Activated B cell treated with CpG ODN at 0.5 μM for 24 hours (primary cell): ENCODE data around the gene EPHA10. TPM values are rescaled to one million over a fixed set of nuclear protein-coding genes. Genes with fewer than 3 reads are reported as not detected.
A peak's percentile ranks its signal among the peaks of the same experiment; 100 is the strongest.

Experiments used
- ATAC-seq: fragments of 200-7000 bp; cut with Tn5 transposase; one replicate; pipeline ENCODE4 v1.10.0; 2021; ENCODE audit warnings: low read depth, mild to moderate bottlenecking, moderate library complexity
- CTCF ChIA-PET: fragments of 350-600 bp; sonication (Branson Sonifier 250); formaldehyde crosslinking; loops from one replicate; lab custom pipeline; 2021; ENCODE audit warnings: antibody characterized with exemption; lab: Charles Lee
- POLR2A ChIA-PET: fragments of 350-600 bp; sonication (Branson Sonifier 250); formaldehyde crosslinking; loops from one replicate; lab custom pipeline; 2021; ENCODE audit warnings: antibody characterized with exemption; lab: Charles Lee
- DNase-seq: peaks from one replicate; pipeline ENCODE4 v3.0.0; 2022
- H3K27ac Mint-ChIP-seq: one replicate; pipeline ENCODE4 v1.8.0; 2020; ENCODE audit warnings: mixed read lengths
- H3K27me3 Mint-ChIP-seq: one replicate; pipeline ENCODE4 v1.8.0; 2021; ENCODE audit warnings: mixed read lengths
- H3K36me3 Mint-ChIP-seq: one replicate; pipeline ENCODE4 v1.8.0; 2021; ENCODE audit warnings: low read depth, mixed read lengths
- H3K4me1 Mint-ChIP-seq: one replicate; pipeline ENCODE4 v1.8.0; 2021; ENCODE audit warnings: mixed read lengths
- H3K4me3 Mint-ChIP-seq: one replicate; pipeline ENCODE4 v1.8.0; 2020; ENCODE audit warnings: mild to moderate bottlenecking, mixed read lengths
- H3K9me3 Mint-ChIP-seq: one replicate; pipeline ENCODE4 v1.8.0; 2020; ENCODE audit warnings: mixed read lengths
- CTCF ChIP-seq: fragments of 200-600 bp; IDR thresholded peaks from one replicate; pipeline ENCODE4 v1.8.0; 2022; ENCODE audit warnings: antibody characterized with exemption, mild to moderate bottlenecking
- intact Hi-C: fragments of 100-400 bp; cut with micrococcal nuclease; formaldehyde crosslinking; loops from one replicate; pipeline ENCODE4 v1.15.1; 2024
- total RNA-seq: library from RNA; stranded (reverse); gene quantifications from 2 replicates; pipeline ENCODE4 v1.2.3, GENCODE V29; 2022

The EPHA10 gene
- total RNA-seq, 1 donor from 2014 or later = 0.27 TPM

GRCh38 chr1:37753473-37754321 is 11.2 kb downstream of the EPHA10 start:
- no peak overlapping the region for H3K27ac Mint-ChIP-seq
- CTCF ChIA-PET = no interaction called here

GRCh38 chr1:37752583-37753471 is 12.1 kb downstream of the EPHA10 start:
- Mint-ChIP-seq H3K27ac (no peak overlapping the region), H3K9me3 (no peaks in the 10 kb centered on the region), H3K4me3 (peak overlapping the region; percentile 77), H3K4me1 (peaks cover 13% of the 10 kb centered on the region), H3K27me3 (peaks cover 39% of the 10 kb centered on the region), H3K36me3 (no peaks in the 10 kb centered on the region)
- ATAC-seq (peak; percentile 76), DNase-seq (peak; percentile 36)
- no peak for TF ChIP-seq CTCF
- CTCF ChIA-PET = no interaction called here
- intact Hi-C loops = no loop called here
- POLR2A ChIA-PET = no interaction called here

More at GRCh38 chr1:37753473-37754321, 11.2 kb downstream of the EPHA10 start:
- H3K4me3 Mint-ChIP-seq = peak overlapping the region; percentile 64
- H3K9me3 Mint-ChIP-seq = no peaks in the 10 kb centered on the region
- TF ChIP-seq CTCF = no peak
- H3K27me3 Mint-ChIP-seq = peaks cover 37% of the 10 kb centered on the region
- no peaks in the 10 kb centered on the region for H3K36me3 Mint-ChIP-seq
- POLR2A ChIA-PET = no interaction called here
- intact Hi-C loops = no loop called here
- peaks cover 13% of the 10 kb centered on the region for H3K4me1 Mint-ChIP-seq
- ATAC-seq (no peak), DNase-seq (no peak)

- no peak overlapping the region for H3K27ac Mint-ChIP-seq
- peaks cover 13% of the 10 kb centered on the region for H3K4me1 Mint-ChIP-seq
- peaks cover 39% of the 10 kb centered on the region for H3K27me3 Mint-ChIP-seq
- no peak for DNase-seq
- intact Hi-C loops = no loop called here
- ATAC-seq = no peak
- no peaks in the 10 kb centered on the region for H3K36me3 Mint-ChIP-seq
- ChIA-PET POLR2A (no interaction called here), CTCF (no interaction called here)
- TF ChIP-seq CTCF = no peak
- H3K4me3 Mint-ChIP-seq = peak overlapping the region; percentile 77
- no peaks in the 10 kb centered on the region for H3K9me3 Mint-ChIP-seq
Observed at GRCh38 chr1:37752213-37752582, 12.7 kb downstream of the EPHA10 start.

- intact Hi-C loops = no loop called here
- Mint-ChIP-seq H3K4me3 (no peak overlapping the region), H3K36me3 (no peaks in the 10 kb centered on the region), H3K27me3 (peaks cover 27% of the 10 kb centered on the region), H3K4me1 (peaks cover 11% of the 10 kb centered on the region), H3K27ac (no peak overlapping the region), H3K9me3 (peaks cover 3% of the 10 kb centered on the region)
- ChIA-PET CTCF (no interaction called here), POLR2A (no interaction called here)
- DNase-seq = no peak
- TF ChIP-seq CTCF = no peak
- no peak for ATAC-seq
Observed at GRCh38 chr1:37748565-37748964, 16.4 kb downstream of the EPHA10 start.

GRCh38 chr1:37746806-37747205 is 18.1 kb downstream of the EPHA10 start:
- no peak overlapping the region for H3K27ac Mint-ChIP-seq
- intact Hi-C loops = no loop called here
- H3K36me3 Mint-ChIP-seq = no peaks in the 10 kb centered on the region
- ChIA-PET POLR2A (no interaction called here), CTCF (no interaction called here)
- DNase-seq = no peak
- no peak overlapping the region for H3K4me3 Mint-ChIP-seq
- ATAC-seq = no peak
- H3K9me3 Mint-ChIP-seq = peaks cover 3% of the 10 kb centered on the region
- peaks cover 16% of the 10 kb centered on the region for H3K27me3 Mint-ChIP-seq
- peaks cover under 1% of the 10 kb centered on the region for H3K4me1 Mint-ChIP-seq
- TF ChIP-seq CTCF = no peak
